GM12892 (cell line): Measurements from ENCODE around the gene TM4SF18.
"Not testable (repeated sequence)": the region's sequence is repeated elsewhere in the genome, so short reads cannot be mapped to it uniquely, and the experiment has no call there.

Experiments used
- POLR2A ChIP-seq: IDR thresholded peaks from 2 replicates; pipeline ENCODE4 v1.6.1; 2011; ENCODE audit warnings: low read depth, low read length, control low read depth
- POLR2AphosphoS5 ChIP-seq: IDR thresholded peaks from 2 replicates; pipeline ENCODE4 v1.6.1; 2011; ENCODE audit warnings: low read depth, low read length, control low read depth
- TAF1 ChIP-seq: IDR thresholded peaks from 2 replicates; pipeline ENCODE4 v1.6.1; 2011; ENCODE audit warnings: low read depth, mild to moderate bottlenecking, control low read depth, low read length, borderline replicate concordance

GRCh38 chr3:149337486-149337885 is 4.0 kb upstream of the TM4SF18 start:
- TF ChIP-seq POLR2AphosphoS5, POLR2A, TAF1: not testable (repeated sequence)
